ENCODE data around the gene TENM3.

TENM3 gene

GRCh38 chr4:182760551-182761043 is 517.4 kb downstream of the TENM3 start:
- no peak for DNase-seq

GRCh38 chr4:182764137-182764536 is 520.9 kb downstream of the TENM3 start:
- no peak for DNase-seq

GRCh38 chr4:182764642-182765041 is 521.4 kb downstream of the TENM3 start:
- no peak for DNase-seq

GRCh38 chr4:182765987-182766856 is 523.0 kb downstream of the TENM3 start:
- DNase-seq = no peak

GRCh38 chr4:182766857-182767250 is 523.7 kb downstream of the TENM3 start:
- DNase-seq = no peak

- DNase-seq = no peak
Measured at GRCh38 chr4:182768838-182769237, 525.6 kb downstream of the TENM3 start.

- DNase-seq = no peak
Measured at GRCh38 chr4:182770259-182770995, 527.2 kb downstream of the TENM3 start.

- DNase-seq = no peak
Measured at GRCh38 chr4:182770996-182771514, 527.9 kb downstream of the TENM3 start.

- no peak for DNase-seq
Measured at GRCh38 chr4:182775075-182775474, 531.9 kb downstream of the TENM3 start.

GRCh38 chr4:182776376-182777105 is 533.3 kb downstream of the TENM3 start:
- no peak for DNase-seq

GRCh38 chr4:182778222-182778982 is 535.2 kb downstream of the TENM3 start:
- DNase-seq = no peak

- no peak for DNase-seq
Measured at GRCh38 chr4:182786991-182787390, 543.8 kb downstream of the TENM3 start.

- DNase-seq = no peak
Measured at GRCh38 chr4:182788201-182788600, 545.0 kb downstream of the TENM3 start.

GRCh38 chr4:182789529-182789928 is 546.3 kb downstream of the TENM3 start:
- no peak for DNase-seq

- no peak for DNase-seq
Measured at GRCh38 chr4:182795446-182796238, 552.4 kb downstream of the TENM3 start.

- DNase-seq = no peak
Measured at GRCh38 chr4:182799515-182800215, 556.5 kb downstream of the TENM3 start.

- DNase-seq = no peak
Measured at GRCh38 chr4:182800216-182800515, 557.0 kb downstream of the TENM3 start.

GRCh38 chr4:182801636-182802035 is 558.4 kb downstream of the TENM3 start:
- DNase-seq = no peak

GRCh38 chr4:182802621-182803020 is 559.4 kb downstream of the TENM3 start:
- DNase-seq = no peak

- no peak for DNase-seq
Measured at GRCh38 chr4:182803235-182803634, 560.0 kb downstream of the TENM3 start.

GRCh38 chr4:182804131-182804530 is 560.9 kb downstream of the TENM3 start:
- DNase-seq = no peak

All from activated naive CD4-positive, alpha-beta T cell treated with anti-CD3 and anti-CD28 coated beads, Interleukin-2, amount 50 U/mL, for 16 hours (primary cell).